WERI-Rb-1 (cell line): ENCODE results near the gene SLC39A5.

Experiments used
- DNase-seq: peaks from one replicate; pipeline ENCODE4 v3.0.0-alpha.2; 2020
- H3K27ac ChIP-seq: fragments of 250-450 bp; sonication (Bioruptor Pico); 2 replicates; pipeline ENCODE4 v1.5.1; 2020; ENCODE audit warnings: mild to moderate bottlenecking, moderate library complexity
- H3K27me3 ChIP-seq: fragments of 250-450 bp; sonication (Bioruptor Pico); 2 replicates; pipeline ENCODE4 v1.5.1; 2021; ENCODE audit warnings: mild to moderate bottlenecking, low read depth, moderate library complexity; ENCODE audit not compliant: insufficient read depth, severe bottlenecking
- H3K36me3 ChIP-seq: fragments of 250-450 bp; sonication (Bioruptor Pico); 2 replicates; pipeline ENCODE4 v1.5.1; 2020; ENCODE audit warnings: mild to moderate bottlenecking, moderate library complexity
- H3K4me3 ChIP-seq: 2 replicates; pipeline ENCODE4 v1.5.1; 2011; ENCODE audit warnings: low read depth, mild to moderate bottlenecking, control low read depth, low read length
- H3K9me3 ChIP-seq: fragments of 250-450 bp; sonication (Bioruptor Pico); 2 replicates; pipeline ENCODE4 v1.5.1; 2021; ENCODE audit warnings: mild to moderate bottlenecking, moderate library complexity; ENCODE audit not compliant: severe bottlenecking
- TF ChIP-seq, protein P1 (sequence below): IDR thresholded peaks from 2 replicates; pipeline ENCODE4 v1.5.1; 2011; ENCODE audit warnings: low read depth, mild to moderate bottlenecking, control low read depth, inconsistent platforms, low read length

The SLC39A5 gene

DNA sequence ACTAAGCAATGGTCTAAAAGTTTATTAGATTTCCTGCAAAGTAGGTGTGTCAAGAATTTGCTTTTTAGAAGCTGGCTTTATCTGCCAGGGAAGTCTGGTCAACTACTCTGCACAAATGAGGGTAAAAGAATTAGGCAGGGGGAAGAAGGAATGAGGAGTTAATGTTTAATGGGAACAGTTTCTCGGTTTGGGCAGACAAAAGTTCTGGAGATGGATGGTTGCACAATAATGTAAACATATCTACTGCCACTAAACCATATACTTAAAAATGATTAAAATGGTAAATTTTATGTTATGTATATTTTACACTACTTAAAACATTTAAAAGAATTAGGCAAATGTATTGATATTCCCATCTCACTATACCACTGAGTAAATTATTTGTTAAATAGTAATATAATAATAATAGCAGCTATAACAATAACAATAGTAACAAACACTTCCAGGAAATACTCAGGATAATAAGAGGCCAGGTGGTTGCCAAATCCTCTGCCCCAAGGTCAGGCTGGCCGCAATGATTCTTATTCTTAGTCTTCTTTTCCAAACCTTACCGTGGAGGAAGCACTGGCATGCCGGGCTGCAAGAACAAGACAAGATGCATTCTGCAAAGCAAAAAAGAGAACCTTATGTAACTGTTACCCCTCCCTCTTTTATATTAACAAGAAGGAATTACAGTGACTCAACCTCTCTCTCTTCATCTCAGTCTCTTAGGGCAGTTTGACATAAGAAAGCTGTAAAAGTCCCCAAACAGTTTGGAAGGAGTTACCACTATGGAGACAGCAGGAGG lies 56.4 kb downstream of the SLC39A5 start:
- no peak for DNase-seq
- H3K27me3 ChIP-seq = no peaks in the 10 kb centered on the region

More for the DNA sequence above, 56.4 kb downstream of the SLC39A5 start:
- H3K4me3 ChIP-seq = no peak overlapping the region
- H3K36me3 ChIP-seq = peaks cover 81% of the 10 kb centered on the region
- TF ChIP-seq, protein P1, sequence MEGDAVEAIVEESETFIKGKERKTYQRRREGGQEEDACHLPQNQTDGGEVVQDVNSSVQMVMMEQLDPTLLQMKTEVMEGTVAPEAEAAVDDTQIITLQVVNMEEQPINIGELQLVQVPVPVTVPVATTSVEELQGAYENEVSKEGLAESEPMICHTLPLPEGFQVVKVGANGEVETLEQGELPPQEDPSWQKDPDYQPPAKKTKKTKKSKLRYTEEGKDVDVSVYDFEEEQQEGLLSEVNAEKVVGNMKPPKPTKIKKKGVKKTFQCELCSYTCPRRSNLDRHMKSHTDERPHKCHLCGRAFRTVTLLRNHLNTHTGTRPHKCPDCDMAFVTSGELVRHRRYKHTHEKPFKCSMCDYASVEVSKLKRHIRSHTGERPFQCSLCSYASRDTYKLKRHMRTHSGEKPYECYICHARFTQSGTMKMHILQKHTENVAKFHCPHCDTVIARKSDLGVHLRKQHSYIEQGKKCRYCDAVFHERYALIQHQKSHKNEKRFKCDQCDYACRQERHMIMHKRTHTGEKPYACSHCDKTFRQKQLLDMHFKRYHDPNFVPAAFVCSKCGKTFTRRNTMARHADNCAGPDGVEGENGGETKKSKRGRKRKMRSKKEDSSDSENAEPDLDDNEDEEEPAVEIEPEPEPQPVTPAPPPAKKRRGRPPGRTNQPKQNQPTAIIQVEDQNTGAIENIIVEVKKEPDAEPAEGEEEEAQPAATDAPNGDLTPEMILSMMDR = no peak
- H3K9me3 ChIP-seq = no peaks in the 10 kb centered on the region
- peak overlapping the region; percentile 62 for H3K27ac ChIP-seq
